ENCODE data around the gene CNBD2.

GRCh38 chr20:35979544-35979943 lies 11.2 kb downstream of the CNBD2 start:
- TF ChIP-seq CTCF (IDR thresholded peaks at IDR 0.05; ENCODE audit: insufficient read depth, low read depth, low read length) (no peak), EZH2 (IDR thresholded peaks at IDR 0.05; ENCODE audit: insufficient read depth, low read length) (no peak)
